Spleen (tissue), 11 donors: Measurements from ENCODE around the gene GLIS1. TPM values are rescaled to one million over a fixed set of nuclear protein-coding genes. Genes with fewer than 3 reads are reported as not detected.
A peak's percentile ranks its signal among the peaks of the same experiment; 100 is the strongest.

Experiments used
- DNase-seq: peaks from one replicate; pipeline ENCODE4 v3.0.0-alpha.2; 2020
- H3K27ac ChIP-seq, 8 donors: fragments of 200-600 bp; sonication (generic) in 7 of 8; 1 replicate in 4 of 8; 2 replicates in 4 of 8; pipeline versions ENCODE4 v1.5.0 to v1.8.0; 2016 to 2021; ENCODE audit warnings: inconsistent platforms in 4 of 8, mild to moderate bottlenecking in 4 of 8, moderate library complexity in 1 of 8
- H3K27me3 ChIP-seq, 7 donors: fragments of 200-600 bp; sonication (generic) in 6 of 7; replicated peaks in 1 of 7; 1 replicate in 4 of 7; 2 replicates in 3 of 7; pipeline versions ENCODE4 v1.5.0 to v1.8.0; 2016 to 2021; ENCODE audit warnings: inconsistent platforms in 3 of 7, mild to moderate bottlenecking in 1 of 7
- H3K36me3 ChIP-seq, 6 donors: fragments of 200-600 bp; sonication (generic) in 5 of 6; 1 replicate in 4 of 6; 2 replicates in 2 of 6; pipeline versions ENCODE4 v1.5.0 to v1.8.0; 2016 to 2021; ENCODE audit warnings: inconsistent platforms in 2 of 6
- H3K4me1 ChIP-seq, 6 donors: fragments of 200-600 bp; sonication (generic) in 5 of 6; 1 replicate in 3 of 6; 2 replicates in 3 of 6; pipeline versions ENCODE4 v1.5.0 to v1.8.0; 2016 to 2021; ENCODE audit warnings: inconsistent platforms in 3 of 6
- H3K4me3 ChIP-seq, 8 donors: fragments of 200-600 bp; sonication (generic) in 7 of 8; 1 replicate in 4 of 8; 2 replicates in 4 of 8; pipeline versions ENCODE4 v1.5.0 to v1.8.0; 2016 to 2021; ENCODE audit warnings: inconsistent platforms in 4 of 8, mild to moderate bottlenecking in 4 of 8, moderate library complexity in 2 of 8
- H3K9me3 ChIP-seq, 8 donors: fragments of 200-600 bp; sonication (generic) in 7 of 8; 1 replicate in 4 of 8; 2 replicates in 4 of 8; pipeline versions ENCODE4 v1.5.0 to v1.8.0; 2016 to 2021; ENCODE audit warnings: inconsistent platforms in 4 of 8
- POLR2A ChIP-seq, 3 donors: fragments of 450-650 bp; IDR thresholded peaks; one replicate each; pipeline ENCODE4 v1.5.1; 2017; ENCODE audit warnings: antibody characterized with exemption in 3 of 3, mild to moderate bottlenecking in 1 of 3
- POLR2AphosphoS5 ChIP-seq, 3 donors: sonication (generic); formaldehyde crosslinking; IDR thresholded peaks; one replicate each; pipeline ENCODE4 v1.5.1; 2017; ENCODE audit warnings: antibody characterized with exemption in 3 of 3
- WGBS, 5 donors: extraction: QIAGEN DNeasy Blood & Tissue Kit in 3 of 5; methylation state at CpG; one replicate each; pipeline versions ENCODE4 v1.1.5 to v1.1.7; 2013 to 2018; 5-methylcytosine and 5-hydroxymethylcytosine counted together
- intact Hi-C: fragments of 100-400 bp; cut with DNase I; formaldehyde crosslinking; loops from one replicate; pipeline ENCODE4 v1.15.0; 2023; ENCODE audit warnings: low total_unique reads
- polyA plus RNA-seq, 3 donors: library from polyadenylated mRNA; stranded (reverse); fragments of 200-250 nt; gene quantifications; one replicate each; pipeline ENCODE4 v1.2.1, GENCODE V29; 2013
- total RNA-seq, 7 donors: library from RNA; depleted of rRNA in 3 of 7; stranded (reverse); fragments of >200 nt in 3 of 7; fragmentation: NEBNext Ultra II Directional in 4 of 7; extraction: Animal tissue kit (Norgen Biotek cat#: 25700) in 4 of 7; gene quantifications; one replicate each; pipeline versions ENCODE4 v1.1.0 to v1.2.1, GENCODE V29; 2016 to 2021
- TF ChIP-seq, protein P1 (sequence below), 11 experiments: fragments of 200-600 bp in 7 of 11; fragments of 450-650 bp in 4 of 11; sonication (generic) in 4 of 11; IDR thresholded peaks in 8 of 11; conservative IDR thresholded peaks in 3 of 11; 1 replicate in 7 of 11; 2 replicates in 4 of 11; pipeline versions ENCODE4 v1.4.0 to v1.8.0; 2016 to 2021; ENCODE audit warnings: antibody characterized with exemption in 11 of 11, inconsistent platforms in 4 of 11, mild to moderate bottlenecking in 1 of 11
- donor health status: healthy with polysubstance abuse.
- donor health status: DM: no; HTN: no; CAD: no; lungs with moderate emphysema.
- donor health status: DM: no; HTN: no; CAD: no.
- donor health status: Bipolar disorder and iron deficiency.
- donor health status: healthy.
- donor health status: DM: no; HTN: no; CAD: no.
- donor health status: DM: yes; HTN: yes; CAD: no.

The GLIS1 gene
- total and polyA plus RNA-seq, 10 donors: 0.04 to 0.39 (median 0.26) TPM; not detected in 5

GRCh38 chr1:53593758-53594380 lies 145.1 kb downstream of the GLIS1 start:
- 64 to 83% (median 73%) methylated on average over 16 to 27 of the region's 27 CpGs for WGBS, 5 donors
- peak; percentile 62 for DNase-seq
- TF ChIP-seq, protein P1, sequence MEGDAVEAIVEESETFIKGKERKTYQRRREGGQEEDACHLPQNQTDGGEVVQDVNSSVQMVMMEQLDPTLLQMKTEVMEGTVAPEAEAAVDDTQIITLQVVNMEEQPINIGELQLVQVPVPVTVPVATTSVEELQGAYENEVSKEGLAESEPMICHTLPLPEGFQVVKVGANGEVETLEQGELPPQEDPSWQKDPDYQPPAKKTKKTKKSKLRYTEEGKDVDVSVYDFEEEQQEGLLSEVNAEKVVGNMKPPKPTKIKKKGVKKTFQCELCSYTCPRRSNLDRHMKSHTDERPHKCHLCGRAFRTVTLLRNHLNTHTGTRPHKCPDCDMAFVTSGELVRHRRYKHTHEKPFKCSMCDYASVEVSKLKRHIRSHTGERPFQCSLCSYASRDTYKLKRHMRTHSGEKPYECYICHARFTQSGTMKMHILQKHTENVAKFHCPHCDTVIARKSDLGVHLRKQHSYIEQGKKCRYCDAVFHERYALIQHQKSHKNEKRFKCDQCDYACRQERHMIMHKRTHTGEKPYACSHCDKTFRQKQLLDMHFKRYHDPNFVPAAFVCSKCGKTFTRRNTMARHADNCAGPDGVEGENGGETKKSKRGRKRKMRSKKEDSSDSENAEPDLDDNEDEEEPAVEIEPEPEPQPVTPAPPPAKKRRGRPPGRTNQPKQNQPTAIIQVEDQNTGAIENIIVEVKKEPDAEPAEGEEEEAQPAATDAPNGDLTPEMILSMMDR (IDR thresholded peaks at IDR 0.05 in 8 of 11, conservative IDR thresholded peaks at IDR 0.05 in 3 of 11): no peak
- TF ChIP-seq POLR2A (IDR thresholded peaks at IDR 0.05) (no peak), POLR2AphosphoS5 (IDR thresholded peaks at IDR 0.05) (no peak)
- no peaks in the 10 kb centered on the region for H3K4me1 ChIP-seq
- H3K27me3 ChIP-seq: peaks cover 0 to 5% (median 0%) of the 10 kb centered on the region in 7 donors
- H3K9me3 ChIP-seq: no peaks in the 10 kb centered on the region
- H3K4me3 ChIP-seq: no peak overlapping the region
- no peaks in the 10 kb centered on the region for H3K36me3 ChIP-seq
- H3K27ac ChIP-seq: no peak overlapping the region
- intact Hi-C loops: no loop called here

- H3K4me3 ChIP-seq: no peak overlapping the region
- no peaks in the 10 kb centered on the region for H3K4me1 ChIP-seq
- DNase-seq: peak; percentile 48
- intact Hi-C loops: no loop called here
- WGBS, 5 donors: 89 to 95% (median 92%) methylated on average over 9 to 14 of the region's 14 CpGs
- H3K9me3 ChIP-seq: no peaks in the 10 kb centered on the region
- H3K27me3 ChIP-seq: peaks cover 0 to 5% (median 0%) of the 10 kb centered on the region in 7 donors
- H3K36me3 ChIP-seq: no peaks in the 10 kb centered on the region
- no peak for TF ChIP-seq POLR2A (IDR thresholded peaks at IDR 0.05)
- TF ChIP-seq, protein P1 (IDR thresholded peaks at IDR 0.05 in 8 of 11, conservative IDR thresholded peaks at IDR 0.05 in 3 of 11): no peak
- no peak for TF ChIP-seq POLR2AphosphoS5 (IDR thresholded peaks at IDR 0.05)
- H3K27ac ChIP-seq: no peak overlapping the region
Measured at GRCh38 chr1:53592985-53593757, 145.8 kb downstream of the GLIS1 start.

GRCh38 chr1:53592521-53592982 lies 146.4 kb downstream of the GLIS1 start:
- DNase-seq: no peak

More at GRCh38 chr1:53592521-53592982, 146.4 kb downstream of the GLIS1 start:
- Histone ChIP-seq H3K36me3 (no peaks in the 10 kb centered on the region), H3K4me1 (no peaks in the 10 kb centered on the region), H3K4me3 (no peak overlapping the region), H3K27me3 (peaks cover 0 to 5% (median 0%) of the 10 kb centered on the region in 7 donors), H3K27ac (no peak overlapping the region), H3K9me3 (no peaks in the 10 kb centered on the region)
- 51 to 85% (median 70%) methylated on average over 6 of the region's 6 CpGs for WGBS, 5 donors
- TF ChIP-seq, protein P1 (IDR thresholded peaks at IDR 0.05 in 8 of 11, conservative IDR thresholded peaks at IDR 0.05 in 3 of 11): no peak
- intact Hi-C loops: no loop called here
